Liver (tissue), 9 donors: ENCODE measurements around the gene FAAH. TPM values are rescaled to one million over a fixed set of nuclear protein-coding genes. Genes with fewer than 3 reads are reported as not detected.

ENCODE experiments used
- DNase-seq: peaks from one replicate; pipeline ENCODE4 v3.0.0-alpha.2; 2017; ENCODE audit warnings: low spot score
- H3K27ac ChIP-seq, 2 donors: one replicate each; pipeline ENCODE4 v1.7.0; 2013; ENCODE audit warnings: inconsistent platforms in 2 of 2, low read length in 2 of 2, control low read depth in 1 of 2, low read depth in 1 of 2, mild to moderate bottlenecking in 1 of 2
- H3K27me3 ChIP-seq, 4 donors: one replicate each; pipeline versions ENCODE4 v1.6.1 to v1.7.0; 2013; ENCODE audit warnings: low read length in 3 of 4, inconsistent platforms in 1 of 4, mild to moderate bottlenecking in 1 of 4, moderate library complexity in 1 of 4; ENCODE audit not compliant: control insufficient read depth in 4 of 4, insufficient read depth in 4 of 4
- H3K36me3 ChIP-seq, 4 donors: one replicate each; pipeline versions ENCODE4 v1.6.1 to v1.7.0; 2013; ENCODE audit warnings: low read length in 3 of 4, mild to moderate bottlenecking in 3 of 4, low read depth in 1 of 4, moderate library complexity in 1 of 4; ENCODE audit not compliant: control insufficient read depth in 4 of 4, insufficient read depth in 3 of 4
- H3K4me1 ChIP-seq, 4 donors: one replicate each; pipeline versions ENCODE4 v1.6.1 to v1.7.0; 2013; ENCODE audit warnings: low read length in 3 of 4, mild to moderate bottlenecking in 3 of 4, moderate library complexity in 1 of 4; ENCODE audit not compliant: control insufficient read depth in 4 of 4, insufficient read depth in 4 of 4
- H3K4me3 ChIP-seq, 3 donors: one replicate each; pipeline versions ENCODE4 v1.6.1 to v1.7.0; 2013; ENCODE audit warnings: low read length in 3 of 3, control low read depth in 1 of 3, low read depth in 1 of 3, mild to moderate bottlenecking in 1 of 3
- H3K9ac ChIP-seq, 2 donors: one replicate each; pipeline ENCODE4 v1.7.0; 2013; ENCODE audit warnings: low read length in 2 of 2, mild to moderate bottlenecking in 2 of 2, moderate library complexity in 2 of 2, control low read depth in 1 of 2, low read depth in 1 of 2
- H3K9me3 ChIP-seq, 4 donors: one replicate each; pipeline versions ENCODE4 v1.6.1 to v1.7.0; 2013; ENCODE audit warnings: low read length in 3 of 4; ENCODE audit not compliant: control insufficient read depth in 4 of 4
- ATF3 ChIP-seq: IDR thresholded peaks from 2 replicates; pipeline ENCODE4 v1.6.1; 2016; ENCODE audit warnings: antibody characterized with exemption
- EGR1 ChIP-seq, 2 donors: IDR thresholded peaks; 2 replicates each; pipeline ENCODE4 v1.6.1; 2016 to 2018; ENCODE audit warnings: antibody characterized with exemption in 2 of 2, low read depth in 2 of 2
- FOXA1 ChIP-seq: IDR thresholded peaks from 2 replicates; pipeline ENCODE4 v1.6.1; 2016; ENCODE audit warnings: antibody characterized with exemption
- FOXA2 ChIP-seq: IDR thresholded peaks from 2 replicates; pipeline ENCODE4 v1.6.1; 2016; ENCODE audit warnings: antibody characterized with exemption
- GABPA ChIP-seq, 2 donors: IDR thresholded peaks in 1 of 2; conservative IDR thresholded peaks in 1 of 2; 2 replicates each; pipeline ENCODE4 v1.6.1; 2016; ENCODE audit warnings: antibody characterized with exemption in 2 of 2, mild to moderate bottlenecking in 1 of 2, moderate library complexity in 1 of 2
- HNF4G ChIP-seq: IDR thresholded peaks from 2 replicates; pipeline ENCODE4 v1.6.1; 2016; ENCODE audit warnings: antibody characterized with exemption
- JUND ChIP-seq, 2 donors: IDR thresholded peaks; 2 replicates each; pipeline ENCODE4 v1.6.1; 2016; ENCODE audit warnings: antibody characterized with exemption in 2 of 2
- NR2F2 ChIP-seq: IDR thresholded peaks from 2 replicates; pipeline ENCODE4 v1.6.1; 2016; ENCODE audit warnings: antibody characterized with exemption
- RAD21 ChIP-seq, 2 donors: IDR thresholded peaks; 2 replicates each; pipeline ENCODE4 v1.6.1; 2016; ENCODE audit warnings: antibody characterized with exemption in 2 of 2, mild to moderate bottlenecking in 2 of 2
- RXRA ChIP-seq, 2 donors: IDR thresholded peaks; 2 replicates each; pipeline ENCODE4 v1.6.1; 2017 to 2018; ENCODE audit warnings: antibody characterized with exemption in 2 of 2, mild to moderate bottlenecking in 1 of 2
- SP1 ChIP-seq: IDR thresholded peaks from 2 replicates; pipeline ENCODE4 v1.6.1; 2018; ENCODE audit warnings: antibody characterized with exemption, mild to moderate bottlenecking
- YY1 ChIP-seq: IDR thresholded peaks from 2 replicates; pipeline ENCODE4 v1.6.1; 2016; ENCODE audit warnings: antibody characterized with exemption, mild to moderate bottlenecking
- WGBS: extraction: QIAGEN DNeasy Blood & Tissue Kit; methylation state at CpG from one replicate; pipeline ENCODE4 v1.1.7; 2013; 5-methylcytosine and 5-hydroxymethylcytosine counted together
- polyA plus RNA-seq, 2 donors: library from polyadenylated mRNA; stranded (reverse) in 1 of 2; unstranded in 1 of 2; fragments of 200-250 nt in 1 of 2; fragments of >200 nt in 1 of 2; fragmentation: Nextera tagmentation in 1 of 2; extraction: Ambion mirVana in 1 of 2; gene quantifications; one replicate each; pipeline versions ENCODE4 v1.2.1 to v1.2.3, GENCODE V29; 2013 to 2015
- total RNA-seq, 2 donors: library from RNA; depleted of rRNA; stranded (reverse); fragments of >200 nt; gene quantifications; one replicate each; pipeline ENCODE4 v1.2.3, GENCODE V29; 2014
- TF ChIP-seq, protein P1 (sequence below): IDR thresholded peaks from 2 replicates; pipeline ENCODE4 v1.6.1; 2016; ENCODE audit warnings: antibody characterized with exemption, mild to moderate bottlenecking
- TF ChIP-seq, protein P2 (sequence below): IDR thresholded peaks from 2 replicates; pipeline ENCODE4 v1.6.1; 2016; ENCODE audit warnings: antibody characterized with exemption
- donor health status: healthy.
- donor health status: healthy.
- donor health status: healthy.
- donor health status: healthy.
- donor health status: healthy.

FAAH gene
- total and polyA plus RNA-seq, 4 donors, result 4.3 to 41.5 (median 22.1) TPM

GRCh38 chr1:46431695-46432094 lies 37.6 kb downstream of the FAAH start:
- H3K27me3 ChIP-seq, result no peaks in the 10 kb centered on the region
- H3K36me3 ChIP-seq, result no peaks in the 10 kb centered on the region
- H3K27ac ChIP-seq, result no peak overlapping the region
- no peaks in the 10 kb centered on the region for H3K9me3 ChIP-seq
- H3K4me3 ChIP-seq, result no peak overlapping the region
- DNase-seq, result no peak
- no peak for TF ChIP-seq YY1
- TF ChIP-seq, protein P1, sequence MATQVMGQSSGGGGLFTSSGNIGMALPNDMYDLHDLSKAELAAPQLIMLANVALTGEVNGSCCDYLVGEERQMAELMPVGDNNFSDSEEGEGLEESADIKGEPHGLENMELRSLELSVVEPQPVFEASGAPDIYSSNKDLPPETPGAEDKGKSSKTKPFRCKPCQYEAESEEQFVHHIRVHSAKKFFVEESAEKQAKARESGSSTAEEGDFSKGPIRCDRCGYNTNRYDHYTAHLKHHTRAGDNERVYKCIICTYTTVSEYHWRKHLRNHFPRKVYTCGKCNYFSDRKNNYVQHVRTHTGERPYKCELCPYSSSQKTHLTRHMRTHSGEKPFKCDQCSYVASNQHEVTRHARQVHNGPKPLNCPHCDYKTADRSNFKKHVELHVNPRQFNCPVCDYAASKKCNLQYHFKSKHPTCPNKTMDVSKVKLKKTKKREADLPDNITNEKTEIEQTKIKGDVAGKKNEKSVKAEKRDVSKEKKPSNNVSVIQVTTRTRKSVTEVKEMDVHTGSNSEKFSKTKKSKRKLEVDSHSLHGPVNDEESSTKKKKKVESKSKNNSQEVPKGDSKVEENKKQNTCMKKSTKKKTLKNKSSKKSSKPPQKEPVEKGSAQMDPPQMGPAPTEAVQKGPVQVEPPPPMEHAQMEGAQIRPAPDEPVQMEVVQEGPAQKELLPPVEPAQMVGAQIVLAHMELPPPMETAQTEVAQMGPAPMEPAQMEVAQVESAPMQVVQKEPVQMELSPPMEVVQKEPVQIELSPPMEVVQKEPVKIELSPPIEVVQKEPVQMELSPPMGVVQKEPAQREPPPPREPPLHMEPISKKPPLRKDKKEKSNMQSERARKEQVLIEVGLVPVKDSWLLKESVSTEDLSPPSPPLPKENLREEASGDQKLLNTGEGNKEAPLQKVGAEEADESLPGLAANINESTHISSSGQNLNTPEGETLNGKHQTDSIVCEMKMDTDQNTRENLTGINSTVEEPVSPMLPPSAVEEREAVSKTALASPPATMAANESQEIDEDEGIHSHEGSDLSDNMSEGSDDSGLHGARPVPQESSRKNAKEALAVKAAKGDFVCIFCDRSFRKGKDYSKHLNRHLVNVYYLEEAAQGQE, result no peak
- TF ChIP-seq GABPA (IDR thresholded peaks at IDR 0.05 in 1 of 2, conservative IDR thresholded peaks at IDR 0.05 in 1 of 2), result no peak
- TF ChIP-seq, protein P2, sequence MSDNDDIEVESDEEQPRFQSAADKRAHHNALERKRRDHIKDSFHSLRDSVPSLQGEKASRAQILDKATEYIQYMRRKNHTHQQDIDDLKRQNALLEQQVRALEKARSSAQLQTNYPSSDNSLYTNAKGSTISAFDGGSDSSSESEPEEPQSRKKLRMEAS, result no peak
- 89% methylated on average over 6 of the region's 6 CpGs for WGBS
- no peaks in the 10 kb centered on the region for H3K4me1 ChIP-seq
- no peak overlapping the region for H3K9ac ChIP-seq

GRCh38 chr1:46432781-46433327 lies 38.7 kb downstream of the FAAH start:
- no peaks in the 10 kb centered on the region for H3K27me3 ChIP-seq
- no peak for TF ChIP-seq EGR1 (IDR thresholded peaks at IDR 0.05; ENCODE audit: low read depth in 2 of 2)
- no peak for TF ChIP-seq ATF3
- no peak for TF ChIP-seq RAD21 (IDR thresholded peaks at IDR 0.05)
- TF ChIP-seq, protein P2, result no peak
- no peak for TF ChIP-seq FOXA1
- no peak for TF ChIP-seq SP1
- no peak for TF ChIP-seq FOXA2
- no peak for TF ChIP-seq GABPA (IDR thresholded peaks at IDR 0.05 in 1 of 2, conservative IDR thresholded peaks at IDR 0.05 in 1 of 2)
- TF ChIP-seq YY1, result no peak
- TF ChIP-seq NR2F2, result no peak
- no peak for TF ChIP-seq JUND (IDR thresholded peaks at IDR 0.05)
- H3K9ac ChIP-seq, result no peak overlapping the region
- H3K9me3 ChIP-seq, result no peaks in the 10 kb centered on the region
- H3K4me3 ChIP-seq, result no peak overlapping the region
- no peak overlapping the region for H3K27ac ChIP-seq
- WGBS, result 80% methylated on average over 10 of the region's 10 CpGs
- H3K36me3 ChIP-seq, result no peaks in the 10 kb centered on the region
- no peak for DNase-seq
- H3K4me1 ChIP-seq, result no peaks in the 10 kb centered on the region

GRCh38 chr1:46434358-46434757 lies 40.2 kb downstream of the FAAH start:
- TF ChIP-seq EGR1 (IDR thresholded peaks at IDR 0.05; ENCODE audit: low read depth in 2 of 2), result no peak
- TF ChIP-seq HNF4G, result no peak
- TF ChIP-seq RXRA (IDR thresholded peaks at IDR 0.05), result no peak
- Histone ChIP-seq H3K4me3 (no peak overlapping the region), H3K27ac (no peak overlapping the region), H3K9ac (no peak overlapping the region), H3K27me3 (no peaks in the 10 kb centered on the region), H3K9me3 (no peaks in the 10 kb centered on the region), H3K36me3 (no peaks in the 10 kb centered on the region), H3K4me1 (no peaks in the 10 kb centered on the region)
- no peak for DNase-seq
- 90% methylated on average over 3 of the region's 3 CpGs for whole genome bisulfite sequencing
